Left kidney (tissue), 2 donors: ENCODE measurements around the gene CCL3. TPM values are rescaled to one million over a fixed set of nuclear protein-coding genes. Genes with fewer than 3 reads are reported as not detected.
A peak's percentile ranks its signal among the peaks of the same experiment; 100 is the strongest.
"Not testable (repeated sequence)": the region's sequence is repeated elsewhere in the genome, so short reads cannot be mapped to it uniquely, and the experiment has no call there.

Experiments
- DNase-seq: peaks from one replicate; pipeline ENCODE4 v3.0.0-alpha.2; 2013
- polyA plus RNA-seq: library from polyadenylated mRNA; unstranded; fragments of 120-200 nt; gene quantifications from one replicate; pipeline ENCODE4 v1.2.1, GENCODE V29; 2013; ENCODE audit not compliant: insufficient read length

The CCL3 gene
- polyA plus RNA-seq, 1 donor, result 3.9 TPM

DNA sequence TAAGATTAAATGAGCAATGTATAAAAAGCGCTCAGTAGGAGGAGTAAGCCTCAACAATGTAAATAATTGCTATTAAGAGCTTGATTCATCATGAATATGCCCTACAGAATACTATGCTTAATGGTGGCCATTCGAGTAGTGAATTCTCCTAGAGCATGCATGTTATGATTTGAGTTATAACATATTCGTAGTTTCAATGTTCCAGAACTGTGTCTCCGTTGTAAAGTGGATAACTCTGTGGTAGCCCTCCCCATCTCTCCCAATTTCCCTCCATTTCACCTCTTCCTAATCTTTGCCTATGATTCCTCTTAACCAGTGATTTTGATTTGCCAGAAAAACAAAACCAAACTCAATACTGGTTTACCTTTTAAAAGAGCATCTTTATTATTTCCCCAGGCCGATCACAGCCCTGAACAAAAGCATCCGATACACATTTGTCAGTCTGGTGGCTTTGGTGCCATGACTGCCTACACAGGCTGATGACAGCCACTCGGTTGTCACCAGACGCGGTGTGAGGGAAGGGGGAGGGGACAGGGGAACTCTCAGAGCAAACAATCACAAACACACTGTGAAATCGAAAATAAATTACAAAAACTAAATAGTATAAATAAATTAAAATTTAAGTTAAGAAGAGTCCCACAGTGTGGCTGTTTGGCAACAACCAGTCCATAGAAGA, 1.9 kb downstream of the CCL3 start:
- DNase-seq, result not testable (repeated sequence)

DNA sequence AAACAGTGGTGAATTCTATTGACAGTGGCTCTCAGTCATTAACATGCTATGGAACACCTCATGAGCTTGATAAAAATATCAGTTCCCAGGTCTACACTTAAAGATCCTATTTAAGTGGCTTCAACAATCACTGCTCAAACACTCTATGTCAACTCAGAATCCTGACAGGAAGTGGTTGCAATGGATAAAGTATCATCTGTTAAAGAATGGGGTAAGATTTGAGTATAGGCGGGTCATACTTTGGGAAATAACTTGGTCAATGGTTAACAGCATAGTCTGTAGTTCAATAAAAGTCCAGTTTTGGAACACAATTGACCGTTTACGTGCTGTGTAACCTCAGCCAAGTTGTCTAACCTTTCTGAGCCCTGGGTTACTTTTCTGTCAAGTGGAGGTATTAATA, 2.5 kb downstream of the CCL3 start:
- not testable (repeated sequence) for DNase-seq

GRCh38 chr17:36086791-36087190, 3.2 kb downstream of the CCL3 start:
- no peak for DNase-seq

DNA sequence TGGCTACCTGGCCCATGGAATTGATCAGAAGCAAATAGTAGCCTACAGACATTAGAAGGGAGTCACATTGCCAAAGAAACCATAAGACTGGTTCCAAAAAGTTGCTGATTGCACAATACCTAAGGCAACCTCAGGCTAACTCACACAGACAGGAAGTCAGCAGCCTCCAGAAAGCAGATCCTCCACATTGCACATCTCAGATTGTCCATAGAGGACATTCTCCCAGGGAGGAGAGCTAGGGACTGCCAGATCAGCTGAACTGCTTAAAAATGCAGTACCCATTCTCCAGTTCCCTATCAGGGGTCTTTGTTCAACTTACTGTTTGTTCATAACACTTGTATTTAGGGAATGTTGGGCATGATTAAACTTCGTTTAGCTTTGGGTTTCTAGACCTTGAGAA, 4.2 kb downstream of the CCL3 start:
- no peak for DNase-seq

GRCh38 chr17:36083691-36084090, 6.3 kb downstream of the CCL3 start:
- DNase-seq, result not testable (repeated sequence)

GRCh38 chr17:36082482-36083120, 7.3 kb downstream of the CCL3 start:
- DNase-seq, result not testable (repeated sequence)

GRCh38 chr17:36081681-36082471, 8.1 kb downstream of the CCL3 start:
- not testable (repeated sequence) for DNase-seq

GRCh38 chr17:36074365-36074764, 15.6 kb downstream of the CCL3 start:
- DNase-seq, result no peak

- peak; percentile 34 for DNase-seq
Observed at GRCh38 chr17:36072431-36073121, 17.4 kb downstream of the CCL3 start.

GRCh38 chr17:36071751-36072150, 18.2 kb downstream of the CCL3 start:
- DNase-seq, result no peak

DNA sequence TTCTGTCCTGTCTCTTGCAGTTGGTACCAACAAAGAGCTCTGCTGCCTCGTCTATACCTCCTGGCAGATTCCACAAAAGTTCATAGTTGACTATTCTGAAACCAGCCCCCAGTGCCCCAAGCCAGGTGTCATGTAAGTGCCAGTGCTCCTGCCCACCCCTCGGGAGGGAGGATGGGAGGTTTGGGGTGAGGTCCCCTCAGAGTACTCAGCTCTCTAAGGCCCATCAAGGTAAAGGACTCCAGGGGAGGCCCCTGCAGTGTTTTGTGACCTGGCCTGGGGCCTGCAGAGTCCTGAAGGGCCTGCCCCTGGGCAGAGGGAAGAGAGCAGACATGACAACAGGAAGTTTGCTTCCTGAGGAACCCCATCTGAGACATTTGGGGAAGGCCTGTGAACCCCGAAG, 19.5 kb downstream of the CCL3 start:
- no peak for DNase-seq

DNA sequence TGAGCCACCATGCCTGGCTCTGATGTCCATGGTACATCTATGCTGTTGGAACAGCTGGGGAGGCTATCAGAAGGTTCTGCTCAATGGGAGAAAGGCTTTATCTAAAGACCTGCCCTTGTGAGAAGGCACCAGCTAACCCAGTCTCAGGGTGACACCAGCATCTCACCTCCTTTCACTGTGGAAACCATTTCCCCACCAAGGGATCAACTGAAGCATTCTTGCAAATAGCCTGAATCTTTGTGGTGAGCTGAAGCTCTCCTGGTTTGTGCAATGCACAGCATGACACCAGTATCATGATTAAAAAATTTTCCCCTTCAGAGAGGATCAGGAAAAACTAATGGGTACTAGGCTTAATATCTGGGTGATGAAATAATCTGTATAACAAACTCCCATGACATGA, 20.8 kb downstream of the CCL3 start:
- no peak for DNase-seq

- no peak for DNase-seq
Observed at GRCh38 chr17:36068524-36068923, 21.4 kb downstream of the CCL3 start.

- no peak for DNase-seq
Observed at GRCh38 chr17:36066365-36066985, 23.5 kb downstream of the CCL3 start.

GRCh38 chr17:36063786-36064541, 26.0 kb downstream of the CCL3 start, which contains the start of gene CCL18:
Gene CCL18 (plus strand): TSS chr17:36064272. CDS start chr17:36064343, 71 bp downstream.
- DNase-seq, result no peak

DNA sequence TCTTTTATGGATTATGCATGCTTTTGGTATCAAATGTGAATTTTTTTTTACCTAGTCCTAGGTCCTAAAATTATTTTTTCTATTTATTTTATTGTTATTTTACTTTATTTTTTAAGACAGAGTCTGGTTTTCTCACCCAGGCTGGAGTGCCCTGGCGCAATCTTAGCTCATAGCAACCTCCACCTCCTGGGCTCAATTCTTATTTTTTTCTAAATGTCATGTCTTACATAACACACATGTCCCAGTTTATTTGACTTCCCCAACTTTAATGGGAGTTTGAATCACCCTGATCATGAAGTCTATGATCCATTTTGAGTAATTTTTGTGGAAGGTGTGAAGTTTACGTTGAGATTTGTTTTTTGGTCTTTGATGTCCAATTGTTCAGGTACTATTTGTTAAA, 29.1 kb downstream of the CCL3 start:
- no peak for DNase-seq

GRCh38 chr17:36059406-36059805, 30.5 kb downstream of the CCL3 start:
- DNase-seq, result no peak

DNA sequence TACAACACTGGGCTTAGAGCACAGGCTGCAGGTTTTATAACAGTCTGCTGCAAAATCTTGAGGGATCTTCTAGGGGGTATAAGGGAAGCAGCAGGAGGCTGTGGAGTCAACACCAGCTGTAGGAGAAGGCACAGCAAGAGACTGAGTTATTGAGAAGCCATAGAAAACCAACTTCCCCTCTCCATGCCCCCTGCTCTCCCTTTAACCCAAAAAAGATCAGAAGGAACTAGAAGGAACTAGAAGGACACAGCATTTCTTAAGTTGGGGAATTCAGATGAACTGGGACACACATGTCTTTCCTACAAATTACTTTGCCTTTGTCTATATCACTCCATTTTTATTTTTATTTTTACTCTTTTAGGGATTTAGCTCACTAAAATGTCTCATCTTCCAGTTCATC, 32.0 kb downstream of the CCL3 start:
- DNase-seq, result no peak

- no peak for DNase-seq
Observed at GRCh38 chr17:36055921-36056520, 33.9 kb downstream of the CCL3 start.

- DNase-seq, result no peak
Observed at GRCh38 chr17:36055171-36055570, 34.8 kb downstream of the CCL3 start.

- no peak for DNase-seq
Observed at GRCh38 chr17:36049643-36050042, 40.3 kb downstream of the CCL3 start.
